ENCODE measurements around the gene RASGRF1.

DNA sequence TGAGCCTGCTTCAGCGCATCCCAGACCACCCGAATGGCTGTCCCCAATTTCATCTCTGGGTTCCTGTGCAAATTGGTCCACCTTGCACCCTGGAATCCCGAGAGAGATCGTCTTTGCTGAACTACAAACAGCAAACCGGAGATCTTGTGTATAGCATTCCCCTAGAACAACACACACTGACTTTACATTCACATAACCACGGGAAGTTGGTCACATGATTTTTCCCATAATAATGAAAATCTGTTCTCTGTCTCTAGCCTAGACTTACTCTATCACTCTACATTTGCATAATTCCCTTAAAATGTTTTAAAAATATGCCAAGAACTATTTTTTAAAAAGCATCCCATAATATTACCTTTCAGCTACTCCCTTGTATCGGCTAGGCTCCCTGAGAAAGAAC lies 180.3 kb downstream of the RASGRF1 start:
- TF ChIP-seq TAF1 (IDR thresholded peaks at IDR 0.05; ENCODE audit: borderline replicate concordance, low read depth, low read length) (no peak), POLR2A (IDR thresholded peaks at IDR 0.05; ENCODE audit: low read depth, low read length) (no peak)

Measured in GM12892 (cell line).